ENCODE results near the gene ZBTB40. TPM values are rescaled to one million over a fixed set of nuclear protein-coding genes. Genes with fewer than 3 reads are reported as not detected.

ZBTB40 gene
- total and polyA plus RNA-seq, 4 donors = 2.1 to 11.2 (median 4.6) TPM

DNA sequence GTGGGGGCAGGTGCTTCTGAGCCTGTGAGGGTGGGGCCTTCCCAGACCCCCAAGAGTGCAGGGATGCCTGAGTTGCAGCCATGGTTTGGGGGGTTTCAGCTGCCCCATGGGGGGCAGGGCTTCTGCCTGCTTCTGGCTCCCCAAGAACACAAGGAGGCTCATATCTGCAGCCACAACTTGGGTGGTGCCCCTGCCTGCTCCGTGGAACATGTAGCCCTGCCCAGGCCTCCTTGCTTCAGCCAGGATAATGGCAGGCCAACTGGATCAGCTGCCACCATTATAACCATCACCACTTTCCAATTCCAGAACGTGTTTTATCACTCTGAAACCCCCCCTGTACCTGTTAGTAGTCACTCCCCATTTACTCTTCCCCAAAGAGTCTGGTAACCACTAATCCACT is 14.0 kb downstream of the ZBTB40 start:
- Histone ChIP-seq H3K9me3 (ENCODE audit: control insufficient read depth in 4 of 4, low read length in 3 of 4) (no peaks in the 10 kb centered on the region), H3K27ac (ENCODE audit: low read depth in 1 of 2, low read length in 2 of 2) (no peak overlapping the region), H3K4me1 (ENCODE audit: control insufficient read depth in 4 of 4, insufficient read depth in 4 of 4, low read length in 3 of 4) (peaks cover 4 to 17% (median 12%) of the 10 kb centered on the region in 4 donors), H3K36me3 (ENCODE audit: control insufficient read depth in 4 of 4, insufficient read depth in 3 of 4, low read depth in 1 of 4, low read length in 3 of 4) (no peaks in the 10 kb centered on the region), H3K27me3 (ENCODE audit: control insufficient read depth in 4 of 4, insufficient read depth in 4 of 4, low read length in 3 of 4) (no peaks in the 10 kb centered on the region), H3K4me3 (ENCODE audit: low read depth in 1 of 3, low read length in 3 of 3) (no peak overlapping the region), H3K9ac (ENCODE audit: low read depth in 1 of 2, low read length in 2 of 2) (no peak overlapping the region)
- DNase-seq (ENCODE audit: low spot score) = no peak
- 91% methylated on average over 2 of the region's 2 CpGs for WGBS
- TF ChIP-seq FOXA2 (IDR thresholded peaks at IDR 0.05) = no peak
- TF ChIP-seq HNF4A (conservative IDR thresholded peaks at IDR 0.05) = no peak
- no peak for TF ChIP-seq NR2F2 (IDR thresholded peaks at IDR 0.05)
- TF ChIP-seq, protein P1, sequence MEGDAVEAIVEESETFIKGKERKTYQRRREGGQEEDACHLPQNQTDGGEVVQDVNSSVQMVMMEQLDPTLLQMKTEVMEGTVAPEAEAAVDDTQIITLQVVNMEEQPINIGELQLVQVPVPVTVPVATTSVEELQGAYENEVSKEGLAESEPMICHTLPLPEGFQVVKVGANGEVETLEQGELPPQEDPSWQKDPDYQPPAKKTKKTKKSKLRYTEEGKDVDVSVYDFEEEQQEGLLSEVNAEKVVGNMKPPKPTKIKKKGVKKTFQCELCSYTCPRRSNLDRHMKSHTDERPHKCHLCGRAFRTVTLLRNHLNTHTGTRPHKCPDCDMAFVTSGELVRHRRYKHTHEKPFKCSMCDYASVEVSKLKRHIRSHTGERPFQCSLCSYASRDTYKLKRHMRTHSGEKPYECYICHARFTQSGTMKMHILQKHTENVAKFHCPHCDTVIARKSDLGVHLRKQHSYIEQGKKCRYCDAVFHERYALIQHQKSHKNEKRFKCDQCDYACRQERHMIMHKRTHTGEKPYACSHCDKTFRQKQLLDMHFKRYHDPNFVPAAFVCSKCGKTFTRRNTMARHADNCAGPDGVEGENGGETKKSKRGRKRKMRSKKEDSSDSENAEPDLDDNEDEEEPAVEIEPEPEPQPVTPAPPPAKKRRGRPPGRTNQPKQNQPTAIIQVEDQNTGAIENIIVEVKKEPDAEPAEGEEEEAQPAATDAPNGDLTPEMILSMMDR (IDR thresholded peaks at IDR 0.05; ENCODE audit: low read depth, low read length, missing input control) = no peak
- TF ChIP-seq RAD21 (IDR thresholded peaks at IDR 0.05) = no peak

DNA sequence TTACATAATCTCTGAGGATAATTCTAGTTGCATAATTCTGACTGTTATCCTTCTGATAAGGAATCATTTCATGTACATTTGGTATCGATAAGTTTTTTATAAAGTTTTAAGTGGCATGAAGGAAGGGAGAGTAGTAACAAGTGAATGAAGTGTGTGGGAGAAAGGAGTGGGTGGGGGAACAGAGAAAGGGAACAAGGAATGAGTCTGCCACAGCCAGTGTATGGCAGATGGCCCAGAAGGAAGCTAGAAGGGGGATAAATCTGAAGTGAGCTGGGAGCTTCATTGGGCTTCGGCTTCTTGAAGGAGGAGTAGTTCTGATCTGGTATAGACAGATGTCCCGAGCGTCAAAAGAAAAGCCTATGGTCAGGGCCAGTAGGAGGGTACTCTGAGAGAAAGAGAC is 18.6 kb downstream of the ZBTB40 start:
- Histone ChIP-seq H3K9me3 (ENCODE audit: control insufficient read depth in 4 of 4, low read length in 3 of 4) (no peaks in the 10 kb centered on the region), H3K27ac (ENCODE audit: low read depth in 1 of 2, low read length in 2 of 2) (no peak overlapping the region), H3K9ac (ENCODE audit: low read depth in 1 of 2, low read length in 2 of 2) (no peak overlapping the region), H3K4me1 (ENCODE audit: control insufficient read depth in 4 of 4, insufficient read depth in 4 of 4, low read length in 3 of 4) (peaks cover 1 to 24% (median 14%) of the 10 kb centered on the region in 4 donors), H3K36me3 (ENCODE audit: control insufficient read depth in 4 of 4, insufficient read depth in 3 of 4, low read depth in 1 of 4, low read length in 3 of 4) (no peaks in the 10 kb centered on the region), H3K27me3 (ENCODE audit: control insufficient read depth in 4 of 4, insufficient read depth in 4 of 4, low read length in 3 of 4) (no peaks in the 10 kb centered on the region), H3K4me3 (ENCODE audit: low read depth in 1 of 3, low read length in 3 of 3) (no peak overlapping the region)
- no peak for DNase-seq (ENCODE audit: low spot score)
- 93% methylated on average over 4 of the region's 4 CpGs for WGBS
- TF ChIP-seq, protein P2, sequence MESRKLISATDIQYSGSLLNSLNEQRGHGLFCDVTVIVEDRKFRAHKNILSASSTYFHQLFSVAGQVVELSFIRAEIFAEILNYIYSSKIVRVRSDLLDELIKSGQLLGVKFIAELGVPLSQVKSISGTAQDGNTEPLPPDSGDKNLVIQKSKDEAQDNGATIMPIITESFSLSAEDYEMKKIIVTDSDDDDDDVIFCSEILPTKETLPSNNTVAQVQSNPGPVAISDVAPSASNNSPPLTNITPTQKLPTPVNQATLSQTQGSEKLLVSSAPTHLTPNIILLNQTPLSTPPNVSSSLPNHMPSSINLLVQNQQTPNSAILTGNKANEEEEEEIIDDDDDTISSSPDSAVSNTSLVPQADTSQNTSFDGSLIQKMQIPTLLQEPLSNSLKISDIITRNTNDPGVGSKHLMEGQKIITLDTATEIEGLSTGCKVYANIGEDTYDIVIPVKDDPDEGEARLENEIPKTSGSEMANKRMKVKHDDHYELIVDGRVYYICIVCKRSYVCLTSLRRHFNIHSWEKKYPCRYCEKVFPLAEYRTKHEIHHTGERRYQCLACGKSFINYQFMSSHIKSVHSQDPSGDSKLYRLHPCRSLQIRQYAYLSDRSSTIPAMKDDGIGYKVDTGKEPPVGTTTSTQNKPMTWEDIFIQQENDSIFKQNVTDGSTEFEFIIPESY (IDR thresholded peaks at IDR 0.05) = no peak
- TF ChIP-seq RAD21 (IDR thresholded peaks at IDR 0.05) (no peak), HNF4G (IDR thresholded peaks at IDR 0.05) (no peak)

DNA sequence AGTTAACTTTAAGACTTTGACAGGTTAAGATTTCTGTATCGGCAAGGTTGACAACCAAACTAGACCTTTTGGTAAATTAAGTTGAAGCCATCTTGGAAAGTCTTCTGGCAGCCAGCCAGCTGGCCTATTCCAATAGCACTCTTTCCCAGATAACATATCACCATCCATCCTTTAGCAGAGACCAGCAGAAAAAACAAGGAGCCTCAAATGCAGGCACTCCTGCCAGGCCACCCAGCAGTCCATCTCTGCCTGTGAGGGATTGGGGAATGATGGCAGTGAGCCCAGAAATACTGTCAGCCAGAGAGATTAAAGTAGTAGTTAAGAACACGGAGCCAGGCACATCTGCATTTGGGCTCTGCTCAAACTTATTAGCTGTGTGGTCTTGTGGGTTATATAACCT is 19.4 kb downstream of the ZBTB40 start:
- no peaks in the 10 kb centered on the region for H3K27me3 ChIP-seq (ENCODE audit: control insufficient read depth in 4 of 4, insufficient read depth in 4 of 4, low read length in 3 of 4)
- no peaks in the 10 kb centered on the region for H3K9me3 ChIP-seq (ENCODE audit: control insufficient read depth in 4 of 4, low read length in 3 of 4)
- TF ChIP-seq HNF4A (conservative IDR thresholded peaks at IDR 0.05) = peak in 1 of 2 donors; percentile 42
- no peak for TF ChIP-seq TAF1 (conservative IDR thresholded peaks at IDR 0.05)
- TF ChIP-seq RAD21 (IDR thresholded peaks at IDR 0.05) = peak in 1 of 2 donors; percentile 19
- H3K9ac ChIP-seq (ENCODE audit: low read depth in 1 of 2, low read length in 2 of 2) = no peak overlapping the region
- H3K4me3 ChIP-seq (ENCODE audit: low read depth in 1 of 3, low read length in 3 of 3) = no peak overlapping the region
- H3K36me3 ChIP-seq (ENCODE audit: control insufficient read depth in 4 of 4, insufficient read depth in 3 of 4, low read depth in 1 of 4, low read length in 3 of 4) = no peaks in the 10 kb centered on the region
- peaks cover 2 to 28% (median 15%) of the 10 kb centered on the region in 4 donors for H3K4me1 ChIP-seq (ENCODE audit: control insufficient read depth in 4 of 4, insufficient read depth in 4 of 4, low read length in 3 of 4)
- no peak for DNase-seq (ENCODE audit: low spot score)
- H3K27ac ChIP-seq (ENCODE audit: low read depth in 1 of 2, low read length in 2 of 2) = no peak overlapping the region
- WGBS = 54% methylated on average over 2 of the region's 2 CpGs

DNA sequence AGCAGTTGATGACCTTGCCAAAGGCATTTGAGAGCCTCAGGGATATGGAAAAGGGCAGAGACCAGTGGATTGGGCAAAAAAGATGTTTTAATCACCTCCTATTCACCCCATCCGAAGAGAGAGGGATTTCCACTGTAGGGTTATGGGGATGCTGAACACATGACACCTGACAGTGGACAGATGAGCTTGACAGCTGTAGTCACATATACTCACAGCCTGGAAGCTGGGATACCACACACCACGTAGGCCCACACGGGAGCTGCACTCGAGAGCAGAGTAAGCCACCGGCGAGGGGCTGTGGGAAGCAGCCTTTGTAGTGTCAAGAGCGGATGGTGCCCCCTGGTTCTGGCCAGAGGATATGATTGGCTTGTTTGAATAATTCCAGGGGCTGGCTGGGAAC is 20.0 kb downstream of the ZBTB40 start:
- H3K27me3 ChIP-seq (ENCODE audit: control insufficient read depth in 4 of 4, insufficient read depth in 4 of 4, low read length in 3 of 4) = no peaks in the 10 kb centered on the region
- H3K9me3 ChIP-seq (ENCODE audit: control insufficient read depth in 4 of 4, low read length in 3 of 4) = no peaks in the 10 kb centered on the region
- TF ChIP-seq FOXA1 (IDR thresholded peaks at IDR 0.05) = no peak
- H3K9ac ChIP-seq (ENCODE audit: low read depth in 1 of 2, low read length in 2 of 2) = no peak overlapping the region
- no peak for DNase-seq (ENCODE audit: low spot score)
- no peak overlapping the region for H3K4me3 ChIP-seq (ENCODE audit: low read depth in 1 of 3, low read length in 3 of 3)
- 97% methylated on average over 7 of the region's 7 CpGs for WGBS
- H3K27ac ChIP-seq (ENCODE audit: low read depth in 1 of 2, low read length in 2 of 2) = no peak overlapping the region
- H3K4me1 ChIP-seq (ENCODE audit: control insufficient read depth in 4 of 4, insufficient read depth in 4 of 4, low read length in 3 of 4) = peaks cover 2 to 28% (median 15%) of the 10 kb centered on the region in 4 donors
- H3K36me3 ChIP-seq (ENCODE audit: control insufficient read depth in 4 of 4, insufficient read depth in 3 of 4, low read depth in 1 of 4, low read length in 3 of 4) = no peaks in the 10 kb centered on the region
